Measurements from ENCODE around the gene TRAM2. TPM values are rescaled to one million over a fixed set of nuclear protein-coding genes. Genes with fewer than 3 reads are reported as not detected.

TRAM2 gene
- total RNA-seq, 1 experiment from 2014 or later: 21.3 TPM

GRCh38 chr6:52483671-52484003, 93.2 kb downstream of the TRAM2 start (continued):
- TF ChIP-seq ELF1 (IDR thresholded peaks at IDR 0.05; ENCODE audit: borderline replicate concordance, low read depth) (no peak), EZH2 (IDR thresholded peaks at IDR 0.05) (no peak), SRF (IDR thresholded peaks at IDR 0.05; ENCODE audit: low read depth) (no peak)

- DNase-seq (ENCODE audit: low read depth, low spot score) (no peak), ATAC-seq (no peak)
- H4K20me1 ChIP-seq (ENCODE audit: insufficient read depth): no peaks in the 10 kb centered on the region
- no peak overlapping the region for H3K4me2 ChIP-seq (ENCODE audit: low read length)
- no peak overlapping the region for H3K9ac ChIP-seq (ENCODE audit: low read length)
- no peaks in the 10 kb centered on the region for H3K79me2 ChIP-seq (ENCODE audit: insufficient read depth, low read length)
- no peak overlapping the region for H2AFZ ChIP-seq (ENCODE audit: low read depth, low read length, poor library complexity, severe bottlenecking)
- H3K36me3 ChIP-seq (ENCODE audit: control insufficient read depth in 1 of 2, insufficient read depth in 2 of 2, low read length in 2 of 2): no peaks in the 10 kb centered on the region
- H3K27ac ChIP-seq (ENCODE audit: low read depth, low read length): no peak overlapping the region
- BruUV-seq (replicated peaks): no TSS peak
- POLR2A ChIA-PET: no interaction called here
- no peaks in the 10 kb centered on the region for H3K9me2 ChIP-seq (ENCODE audit: insufficient read depth)
- no peaks in the 10 kb centered on the region for H3K27me3 ChIP-seq (ENCODE audit: insufficient read depth, low read length)
- no peaks in the 10 kb centered on the region for H3K9me3 ChIP-seq (ENCODE audit: control insufficient read depth in 1 of 2, insufficient read depth in 1 of 2, low read depth in 1 of 2, low read length in 2 of 2)
- H3K4me3 ChIP-seq (replicated peaks in 1 of 2; ENCODE audit: low read depth in 1 of 2, low read length in 2 of 2): no peak overlapping the region
- CTCF ChIA-PET: no interaction called here
- RAD21 ChIA-PET (ENCODE audit: low non-redundant PET in 1 of 2, low total read pairs in 2 of 2, uncharacterized antibody in 2 of 2, unreplicated experiment in 2 of 2): no interaction called here
- intact Hi-C loops (cut with micrococcal nuclease): no loop called here
- no peaks in the 10 kb centered on the region for H3K4me1 ChIP-seq (ENCODE audit: control insufficient read depth in 1 of 2, insufficient read depth in 2 of 2, low read length in 2 of 2)
- TF ChIP-seq EGR1 (IDR thresholded peaks at IDR 0.05; ENCODE audit: low read depth) (no peak), RAD21 (IDR thresholded peaks at IDR 0.05; ENCODE audit: low read depth) (no peak), ZBTB33 (IDR thresholded peaks at IDR 0.05; ENCODE audit: extremely low read depth, insufficient replicate concordance, low read length) (no peak), REST (IDR thresholded peaks at IDR 0.05; ENCODE audit: low read depth) (no peak), POLR2AphosphoS5 (IDR thresholded peaks at IDR 0.05; ENCODE audit: low read depth, low read length) (no peak), ZNF274 (IDR thresholded peaks at IDR 0.05; ENCODE audit: low read depth, low read length) (no peak), POLR2A (IDR thresholded peaks at IDR 0.05; ENCODE audit: borderline replicate concordance, extremely low read depth, insufficient read depth, insufficient read length) (no peak), CTCF (IDR thresholded peaks at IDR 0.05 in 2 of 3, conservative IDR thresholded peaks at IDR 0.05 in 1 of 3; ENCODE audit: borderline replicate concordance in 1 of 3, insufficient read depth in 1 of 3, low read depth in 2 of 3, low read length in 2 of 3) (no peak), FOSL1 (IDR thresholded peaks at IDR 0.05; ENCODE audit: low read depth) (no peak), MAX (IDR thresholded peaks at IDR 0.05) (no peak), CEBPB (IDR thresholded peaks at IDR 0.05; ENCODE audit: low read depth) (no peak), SIN3A (IDR thresholded peaks at IDR 0.05; ENCODE audit: low read depth) (no peak), ELF1 (IDR thresholded peaks at IDR 0.05; ENCODE audit: borderline replicate concordance, low read depth) (no peak), ATF3 (IDR thresholded peaks at IDR 0.05) (no peak), YY1 (IDR thresholded peaks at IDR 0.05; ENCODE audit: extremely low read depth, insufficient replicate concordance, low read depth, low read length) (no peak)
These were observed 93.8 kb downstream of the TRAM2 start for GRCh38 chr6:52482903-52483670.
